Activated gamma-delta T cell (primary cell): Measurements from ENCODE around the gene TMEM150C.

Source experiments
- DNase-seq: peaks from one replicate; lab custom pipeline; 2025; lab: John Stamatoyannopoulos, UW
- total RNA-seq, 2 donors: gene quantifications; one replicate each; lab custom pipeline; 2026; lab: John Stamatoyannopoulos, UW

TMEM150C gene
- total RNA-seq = 0.36 to 1.5 reads per million in 2 donors

- peak; percentile 9 for DNase-seq
Measured at GRCh38 chr4:82561786-82562563, at the start of gene TMEM150C. Gene TMEM150C (minus strand): TSS chr4:82561988. CDS start chr4:82504657, 57,331 bp downstream.

- no peak for DNase-seq
Measured at GRCh38 chr4:82611527-82611926, 49.7 kb upstream of the TMEM150C start.

- DNase-seq = no peak
Measured at GRCh38 chr4:82610041-82610440, 48.3 kb upstream of the TMEM150C start.

GRCh38 chr4:82606622-82607021, 44.8 kb upstream of the TMEM150C start:
- no peak for DNase-seq

GRCh38 chr4:82604522-82604921, 42.7 kb upstream of the TMEM150C start:
- no peak for DNase-seq

GRCh38 chr4:82601242-82602015, 39.6 kb upstream of the TMEM150C start:
- DNase-seq = no peak

GRCh38 chr4:82599336-82599735, 37.5 kb upstream of the TMEM150C start:
- no peak for DNase-seq

GRCh38 chr4:82594456-82594855, 32.7 kb upstream of the TMEM150C start:
- no peak for DNase-seq

GRCh38 chr4:82593411-82593810, 31.6 kb upstream of the TMEM150C start:
- no peak for DNase-seq

GRCh38 chr4:82592639-82593038, 30.9 kb upstream of the TMEM150C start:
- DNase-seq = no peak

GRCh38 chr4:82591592-82591991, 29.8 kb upstream of the TMEM150C start:
- no peak for DNase-seq

- no peak for DNase-seq
Measured at GRCh38 chr4:82589756-82590155, 28.0 kb upstream of the TMEM150C start.

- no peak for DNase-seq
Measured at GRCh38 chr4:82588771-82589270, 27.0 kb upstream of the TMEM150C start.

GRCh38 chr4:82587826-82588540, 26.2 kb upstream of the TMEM150C start:
- DNase-seq = no peak

GRCh38 chr4:82585690-82586435, 24.1 kb upstream of the TMEM150C start:
- DNase-seq = no peak

GRCh38 chr4:82584931-82585330, 23.1 kb upstream of the TMEM150C start:
- no peak for DNase-seq

- no peak for DNase-seq
Measured at GRCh38 chr4:82583897-82584587, 22.3 kb upstream of the TMEM150C start.

- no peak for DNase-seq
Measured at GRCh38 chr4:82579932-82580331, 18.1 kb upstream of the TMEM150C start.

GRCh38 chr4:82578935-82579334, 17.1 kb upstream of the TMEM150C start:
- no peak for DNase-seq

GRCh38 chr4:82577451-82577850, 15.7 kb upstream of the TMEM150C start:
- no peak for DNase-seq

- DNase-seq = no peak
Measured at GRCh38 chr4:82569727-82570126, 7.9 kb upstream of the TMEM150C start.
